GOT3 (cell line): ENCODE results near the gene CCDC71.

Experiments
- DNase-seq: peaks from one replicate; lab custom pipeline; 2025; ENCODE audit warnings: mixed read lengths; lab: John Stamatoyannopoulos, UW

CCDC71 gene

GRCh38 chr3:49170744-49171118 is 4.6 kb upstream of the CCDC71 start:
- DNase-seq = no peak

- DNase-seq = no peak
These were observed 823 bp upstream of the CCDC71 start for GRCh38 chr3:49166752-49167556.

GRCh38 chr3:49164983-49165720 is 979 bp downstream of the CCDC71 start:
- DNase-seq = no peak

GRCh38 chr3:49163609-49164008 is 2.5 kb downstream of the CCDC71 start:
- no peak for DNase-seq

GRCh38 chr3:49162751-49163419 is 3.2 kb downstream of the CCDC71 start:
- DNase-seq = no peak

GRCh38 chr3:49161808-49162530 is 4.2 kb downstream of the CCDC71 start:
- DNase-seq = no peak

GRCh38 chr3:49161197-49161596 is 4.9 kb downstream of the CCDC71 start:
- no peak for DNase-seq

GRCh38 chr3:49158792-49159191 is 7.3 kb downstream of the CCDC71 start:
- no peak for DNase-seq

- no peak for DNase-seq
These were observed 7.9 kb downstream of the CCDC71 start for GRCh38 chr3:49158103-49158709.

- no peak for DNase-seq
These were observed 8.8 kb downstream of the CCDC71 start for GRCh38 chr3:49157289-49157688.

GRCh38 chr3:49153349-49153912 is 12.7 kb downstream of the CCDC71 start:
- no peak for DNase-seq

GRCh38 chr3:49151610-49152009 is 14.5 kb downstream of the CCDC71 start:
- no peak for DNase-seq

- DNase-seq = no peak
These were observed 18.0 kb downstream of the CCDC71 start for GRCh38 chr3:49148159-49148558.

GRCh38 chr3:49140080-49140479 is 26.1 kb downstream of the CCDC71 start:
- DNase-seq = no peak

- DNase-seq = no peak
These were observed 30.6 kb downstream of the CCDC71 start for GRCh38 chr3:49135499-49135898.

GRCh38 chr3:49134471-49135265 is 31.5 kb downstream of the CCDC71 start:
- no peak for DNase-seq

- DNase-seq = peak; percentile 48
These were observed 32.7 kb downstream of the CCDC71 start for GRCh38 chr3:49133226-49133951.

- DNase-seq = peak; percentile 21
These were observed 33.5 kb downstream of the CCDC71 start, which contains the start of gene LAMB2 for GRCh38 chr3:49132437-49133225. LAMB2 (minus strand) TSS chr3:49133050; CDS start chr3:49132867, 183 bp downstream.

GRCh38 chr3:49132073-49132436 is 34.1 kb downstream of the CCDC71 start:
- DNase-seq = no peak
